Liver (tissue), 9 donors: ENCODE results near the gene FANK1. TPM values are rescaled to one million over a fixed set of nuclear protein-coding genes. Genes with fewer than 3 reads are reported as not detected.

Experiments used
- DNase-seq: peaks from one replicate; pipeline ENCODE4 v3.0.0-alpha.2; 2017; ENCODE audit warnings: low spot score
- H3K27ac ChIP-seq, 2 donors: one replicate each; pipeline ENCODE4 v1.7.0; 2013; ENCODE audit warnings: inconsistent platforms in 2 of 2, low read length in 2 of 2, control low read depth in 1 of 2, low read depth in 1 of 2, mild to moderate bottlenecking in 1 of 2
- H3K27me3 ChIP-seq, 4 donors: one replicate each; pipeline versions ENCODE4 v1.6.1 to v1.7.0; 2013; ENCODE audit warnings: low read length in 3 of 4, inconsistent platforms in 1 of 4, mild to moderate bottlenecking in 1 of 4, moderate library complexity in 1 of 4; ENCODE audit not compliant: control insufficient read depth in 4 of 4, insufficient read depth in 4 of 4
- H3K36me3 ChIP-seq, 4 donors: one replicate each; pipeline versions ENCODE4 v1.6.1 to v1.7.0; 2013; ENCODE audit warnings: low read length in 3 of 4, mild to moderate bottlenecking in 3 of 4, low read depth in 1 of 4, moderate library complexity in 1 of 4; ENCODE audit not compliant: control insufficient read depth in 4 of 4, insufficient read depth in 3 of 4
- H3K4me1 ChIP-seq, 4 donors: one replicate each; pipeline versions ENCODE4 v1.6.1 to v1.7.0; 2013; ENCODE audit warnings: low read length in 3 of 4, mild to moderate bottlenecking in 3 of 4, moderate library complexity in 1 of 4; ENCODE audit not compliant: control insufficient read depth in 4 of 4, insufficient read depth in 4 of 4
- H3K4me3 ChIP-seq, 3 donors: one replicate each; pipeline versions ENCODE4 v1.6.1 to v1.7.0; 2013; ENCODE audit warnings: low read length in 3 of 3, control low read depth in 1 of 3, low read depth in 1 of 3, mild to moderate bottlenecking in 1 of 3
- H3K9ac ChIP-seq, 2 donors: one replicate each; pipeline ENCODE4 v1.7.0; 2013; ENCODE audit warnings: low read length in 2 of 2, mild to moderate bottlenecking in 2 of 2, moderate library complexity in 2 of 2, control low read depth in 1 of 2, low read depth in 1 of 2
- H3K9me3 ChIP-seq, 4 donors: one replicate each; pipeline versions ENCODE4 v1.6.1 to v1.7.0; 2013; ENCODE audit warnings: low read length in 3 of 4; ENCODE audit not compliant: control insufficient read depth in 4 of 4
- CTCF ChIP-seq: fragments of 150-350 bp; IDR thresholded peaks from 2 replicates; pipeline ENCODE4 v1.5.1; 2017; ENCODE audit warnings: improper control_type of control experiment, low read depth, low read length; ENCODE audit not compliant: missing input control
- FOXA1 ChIP-seq: IDR thresholded peaks from 2 replicates; pipeline ENCODE4 v1.6.1; 2016; ENCODE audit warnings: antibody characterized with exemption
- FOXA2 ChIP-seq: IDR thresholded peaks from 2 replicates; pipeline ENCODE4 v1.6.1; 2016; ENCODE audit warnings: antibody characterized with exemption
- HNF4A ChIP-seq, 2 donors: conservative IDR thresholded peaks; 2 replicates each; pipeline ENCODE4 v1.6.1; 2016; ENCODE audit warnings: antibody characterized with exemption in 2 of 2, mild to moderate bottlenecking in 2 of 2
- HNF4G ChIP-seq: IDR thresholded peaks from 2 replicates; pipeline ENCODE4 v1.6.1; 2016; ENCODE audit warnings: antibody characterized with exemption
- MAX ChIP-seq: IDR thresholded peaks from 2 replicates; pipeline ENCODE4 v1.6.1; 2016; ENCODE audit warnings: antibody characterized with exemption
- NR2F2 ChIP-seq: IDR thresholded peaks from 2 replicates; pipeline ENCODE4 v1.6.1; 2016; ENCODE audit warnings: antibody characterized with exemption
- RAD21 ChIP-seq, 2 donors: IDR thresholded peaks; 2 replicates each; pipeline ENCODE4 v1.6.1; 2016; ENCODE audit warnings: antibody characterized with exemption in 2 of 2, mild to moderate bottlenecking in 2 of 2
- SP1 ChIP-seq: IDR thresholded peaks from 2 replicates; pipeline ENCODE4 v1.6.1; 2018; ENCODE audit warnings: antibody characterized with exemption, mild to moderate bottlenecking
- TAF1 ChIP-seq: conservative IDR thresholded peaks from 2 replicates; pipeline ENCODE4 v1.6.1; 2016; ENCODE audit warnings: antibody characterized with exemption, mild to moderate bottlenecking
- YY1 ChIP-seq: IDR thresholded peaks from 2 replicates; pipeline ENCODE4 v1.6.1; 2016; ENCODE audit warnings: antibody characterized with exemption, mild to moderate bottlenecking
- ZBTB33 ChIP-seq: IDR thresholded peaks from 2 replicates; pipeline ENCODE4 v1.6.1; 2016; ENCODE audit warnings: antibody characterized with exemption
- WGBS: extraction: QIAGEN DNeasy Blood & Tissue Kit; methylation state at CpG from one replicate; pipeline ENCODE4 v1.1.7; 2013; 5-methylcytosine and 5-hydroxymethylcytosine counted together
- polyA plus RNA-seq, 2 donors: library from polyadenylated mRNA; stranded (reverse) in 1 of 2; unstranded in 1 of 2; fragments of 200-250 nt in 1 of 2; fragments of >200 nt in 1 of 2; fragmentation: Nextera tagmentation in 1 of 2; extraction: Ambion mirVana in 1 of 2; gene quantifications; one replicate each; pipeline versions ENCODE4 v1.2.1 to v1.2.3, GENCODE V29; 2013 to 2015
- total RNA-seq, 2 donors: library from RNA; depleted of rRNA; stranded (reverse); fragments of >200 nt; gene quantifications; one replicate each; pipeline ENCODE4 v1.2.3, GENCODE V29; 2014
- TF ChIP-seq, protein P1 (sequence below): IDR thresholded peaks from 2 replicates; pipeline ENCODE4 v1.6.1; 2016; ENCODE audit warnings: antibody characterized with exemption
- donor health status: healthy.
- donor health status: healthy.
- donor health status: healthy.
- donor health status: healthy.
- donor health status: healthy.

FANK1 gene
- total and polyA plus RNA-seq, 4 donors = 0.28 TPM; not detected in 3

GRCh38 chr10:126011995-126012394 lies 115.6 kb downstream of the FANK1 start:
- TF ChIP-seq HNF4G (no peak), FOXA2 (no peak), HNF4A (conservative IDR thresholded peaks at IDR 0.05) (no peak), YY1 (no peak)
- no peak for DNase-seq
- H3K4me1 ChIP-seq = no peaks in the 10 kb centered on the region
- H3K9me3 ChIP-seq = no peaks in the 10 kb centered on the region
- no peak overlapping the region for H3K4me3 ChIP-seq
- 81% methylated on average over 5 of the region's 5 CpGs for WGBS
- peaks cover 0 to 4% (median 2%) of the 10 kb centered on the region in 4 donors for H3K27me3 ChIP-seq
- no peak overlapping the region for H3K9ac ChIP-seq
- H3K27ac ChIP-seq = no peak overlapping the region
- no peaks in the 10 kb centered on the region for H3K36me3 ChIP-seq

DNA sequence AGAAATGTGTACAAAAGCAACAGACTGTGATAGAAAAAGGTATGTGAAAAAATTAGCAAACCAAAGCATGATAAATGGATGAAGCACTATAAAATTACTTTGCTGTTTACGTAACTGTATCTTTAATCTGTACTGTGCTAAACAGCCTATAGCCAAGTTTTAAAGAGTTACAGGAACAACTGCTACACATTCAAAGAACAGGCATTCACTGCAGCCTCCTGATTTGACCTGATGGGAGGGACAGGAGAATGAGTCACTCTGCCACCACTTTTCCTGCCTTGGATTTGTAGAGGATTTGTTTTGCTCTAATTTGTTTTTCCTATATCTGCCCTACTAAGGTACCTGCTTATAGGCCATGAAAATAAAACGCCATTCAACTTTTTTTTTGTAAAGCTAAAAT lies 116.1 kb downstream of the FANK1 start:
- H3K4me3 ChIP-seq = no peak overlapping the region
- no peak overlapping the region for H3K27ac ChIP-seq
- H3K9ac ChIP-seq = no peak overlapping the region
- TF ChIP-seq YY1 (no peak), TAF1 (no peak), CTCF (no peak), SP1 (no peak)
- H3K36me3 ChIP-seq = no peaks in the 10 kb centered on the region
- no peaks in the 10 kb centered on the region for H3K4me1 ChIP-seq
- no peaks in the 10 kb centered on the region for H3K9me3 ChIP-seq
- 81% methylated on average over 2 of the region's 2 CpGs for WGBS
- no peak for DNase-seq
- peaks cover 0 to 4% (median 2%) of the 10 kb centered on the region in 4 donors for H3K27me3 ChIP-seq

GRCh38 chr10:126013489-126014281 lies 117.3 kb downstream of the FANK1 start:
- H3K4me3 ChIP-seq = no peak overlapping the region
- H3K9me3 ChIP-seq = no peaks in the 10 kb centered on the region
- no peaks in the 10 kb centered on the region for H3K4me1 ChIP-seq
- H3K27ac ChIP-seq = no peak overlapping the region
- no peak overlapping the region for H3K9ac ChIP-seq
- no peaks in the 10 kb centered on the region for H3K36me3 ChIP-seq
- no peak for DNase-seq
- peaks cover 0 to 6% (median 2%) of the 10 kb centered on the region in 4 donors for H3K27me3 ChIP-seq
- WGBS = 55% methylated on average over 10 of the region's 10 CpGs
- TF ChIP-seq ZBTB33 (no peak), FOXA1 (no peak), MAX (no peak), NR2F2 (no peak), RAD21 (IDR thresholded peaks at IDR 0.05) (no peak)
- TF ChIP-seq, protein P1, sequence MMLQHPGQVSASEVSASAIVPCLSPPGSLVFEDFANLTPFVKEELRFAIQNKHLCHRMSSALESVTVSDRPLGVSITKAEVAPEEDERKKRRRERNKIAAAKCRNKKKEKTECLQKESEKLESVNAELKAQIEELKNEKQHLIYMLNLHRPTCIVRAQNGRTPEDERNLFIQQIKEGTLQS = no peak
